Neural cell (in vitro differentiated cells): Measurements from ENCODE around the gene LALBA. TPM values are rescaled to one million over a fixed set of nuclear protein-coding genes. Genes with fewer than 3 reads are reported as not detected.

Experiments
- H2AFZ ChIP-seq: fragments of 200-600, 300-800 bp; sonication (generic), shearing (Covaris generic); 2 replicates; pipeline ENCODE4 v1.6.0; 2014; ENCODE audit warnings: low read depth, mild to moderate bottlenecking, antibody characterized with exemption, low read length, moderate library complexity
- H3F3A ChIP-seq: fragments of 200-600 bp; shearing (Covaris generic); 2 replicates; pipeline ENCODE4 v1.6.1; 2016; ENCODE audit warnings: mild to moderate bottlenecking, moderate library complexity, mixed read lengths, antibody characterized with exemption, low read length; ENCODE audit not compliant: insufficient read depth, poor library complexity, severe bottlenecking
- H3K27ac ChIP-seq: fragments of 200-600, 300-800 bp; sonication (generic), shearing (Covaris generic); 2 replicates; pipeline ENCODE4 v1.5.1; 2014; ENCODE audit warnings: mild to moderate bottlenecking, low read length, moderate library complexity
- H3K27me3 ChIP-seq: fragments of 300-800, 200-600 bp; sonication (generic), shearing (Covaris generic); 2 replicates; pipeline ENCODE4 v1.6.0; 2014; ENCODE audit warnings: mild to moderate bottlenecking, low read depth, low read length, moderate library complexity; ENCODE audit not compliant: insufficient read depth
- H3K36me3 ChIP-seq: fragments of 300-800, 200-600 bp; sonication (generic), shearing (Covaris generic); 2 replicates; pipeline ENCODE4 v1.5.1; 2014; ENCODE audit warnings: mild to moderate bottlenecking, antibody characterized with exemption, low read length, moderate library complexity; ENCODE audit not compliant: insufficient read depth
- H3K4me2 ChIP-seq: fragments of 300-800, 200-600 bp; sonication (generic), shearing (Covaris generic); 2 replicates; pipeline ENCODE4 v1.6.0; 2014; ENCODE audit warnings: mild to moderate bottlenecking, low read length
- H3K4me3 ChIP-seq: fragments of 300-800, 200-600 bp; sonication (generic), shearing (Covaris generic); 2 replicates; pipeline ENCODE4 v1.5.1; 2014; ENCODE audit warnings: mild to moderate bottlenecking, low read length, moderate library complexity
- H3K79me2 ChIP-seq: fragments of 200-600 bp; shearing (Covaris generic); replicated peaks from 2 replicates; pipeline ENCODE4 v1.6.0; 2014; ENCODE audit warnings: mild to moderate bottlenecking, low read length, moderate library complexity; ENCODE audit not compliant: insufficient read depth
- H3K9ac ChIP-seq: fragments of 300-800, 200-600 bp; sonication (generic), shearing (Covaris generic); 2 replicates; pipeline ENCODE4 v1.6.1; 2016; ENCODE audit warnings: mild to moderate bottlenecking, low read length, mixed read lengths
- H3K9me2 ChIP-seq: fragments of 200-600 bp; shearing (Covaris generic); 2 replicates; pipeline ENCODE4 v1.6.1; 2016; ENCODE audit warnings: mild to moderate bottlenecking, low read length, mixed read lengths; ENCODE audit not compliant: insufficient read depth
- H3K9me3 ChIP-seq: fragments of 200-600, 300-800 bp; sonication (generic), shearing (Covaris generic); 2 replicates; pipeline ENCODE4 v1.6.1; 2016; ENCODE audit warnings: mild to moderate bottlenecking, mixed run types, low read length, moderate library complexity, mixed read lengths
- H4K20me1 ChIP-seq: fragments of 200-600 bp; shearing (Covaris generic); 2 replicates; pipeline ENCODE4 v1.6.1; 2016; ENCODE audit warnings: mild to moderate bottlenecking, mixed run types; ENCODE audit not compliant: insufficient read depth
- CTCF ChIP-seq: fragments of 450-650 bp; IDR thresholded peaks from 2 replicates; pipeline ENCODE4 v1.5.1; 2014; ENCODE audit warnings: antibody characterized with exemption, mild to moderate bottlenecking, moderate library complexity; ENCODE audit not compliant: poor library complexity, severe bottlenecking
- EP300 ChIP-seq: fragments of 450-650 bp; conservative IDR thresholded peaks from 2 replicates; pipeline ENCODE4 v1.6.1; 2014; ENCODE audit warnings: antibody characterized with exemption, mild to moderate bottlenecking, moderate library complexity; ENCODE audit not compliant: poor library complexity, severe bottlenecking
- EZH2 ChIP-seq: fragments of 200-600, 300-800 bp; shearing (Covaris generic), sonication (generic); IDR thresholded peaks from 2 replicates; pipeline ENCODE4 v1.6.1; 2014; ENCODE audit warnings: antibody characterized with exemption, low read length, borderline replicate concordance, mild to moderate bottlenecking; ENCODE audit not compliant: insufficient read depth, poor library complexity, severe bottlenecking
- MXI1 ChIP-seq: fragments of 450-650 bp; conservative IDR thresholded peaks from 2 replicates; pipeline ENCODE4 v1.6.1; 2014; ENCODE audit warnings: antibody characterized with exemption, mild to moderate bottlenecking; ENCODE audit not compliant: poor library complexity, severe bottlenecking
- POLR2AphosphoS5 ChIP-seq: IDR thresholded peaks from 2 replicates; pipeline ENCODE4 v1.6.1; 2012
- RAD21 ChIP-seq: fragments of 450-650 bp; conservative IDR thresholded peaks from 2 replicates; pipeline ENCODE4 v1.6.1; 2014; ENCODE audit warnings: antibody characterized with exemption, mild to moderate bottlenecking, moderate library complexity
- REST ChIP-seq: IDR thresholded peaks from 2 replicates; pipeline ENCODE4 v1.6.1; 2012; ENCODE audit warnings: borderline replicate concordance
- SMC3 ChIP-seq: fragments of 450-650 bp; conservative IDR thresholded peaks from 2 replicates; pipeline ENCODE4 v1.6.1; 2014; ENCODE audit warnings: antibody characterized with exemption, mild to moderate bottlenecking, moderate library complexity; ENCODE audit not compliant: poor library complexity
- TAF1 ChIP-seq: IDR thresholded peaks from 2 replicates; pipeline ENCODE4 v1.6.1; 2012; ENCODE audit warnings: low read depth
- polyA plus RNA-seq: library from polyadenylated mRNA; depleted of rRNA; stranded (reverse); fragments of >200 nt; gene quantifications from 2 replicates; pipeline ENCODE4 v1.2.3, GENCODE V29; 2014

LALBA gene
- polyA plus RNA-seq, 1 donor from 2014 or later: not detected

DNA sequence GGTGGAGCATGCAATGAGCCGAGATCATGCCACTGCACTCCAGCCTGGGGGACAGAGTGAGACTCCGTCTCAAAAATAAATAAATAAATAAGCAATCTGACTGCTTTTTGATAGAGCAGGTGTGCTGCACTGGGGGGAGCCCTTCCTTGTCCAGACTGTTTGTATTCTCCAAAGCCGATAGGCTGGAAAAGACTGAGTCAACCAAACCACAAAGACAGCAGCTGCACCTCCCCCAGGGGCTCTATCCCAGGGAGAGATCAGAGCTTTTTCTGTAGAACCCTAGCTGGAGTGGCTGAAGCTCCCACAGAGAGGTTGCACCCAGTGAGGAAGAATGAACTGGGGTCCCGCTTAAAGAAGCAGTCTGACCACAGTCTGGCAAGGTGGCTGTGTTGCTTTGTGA, 45.8 kb upstream of the LALBA start:
- Histone ChIP-seq H3K4me2 (no peak overlapping the region), H3K36me3 (no peaks in the 10 kb centered on the region)

DNA sequence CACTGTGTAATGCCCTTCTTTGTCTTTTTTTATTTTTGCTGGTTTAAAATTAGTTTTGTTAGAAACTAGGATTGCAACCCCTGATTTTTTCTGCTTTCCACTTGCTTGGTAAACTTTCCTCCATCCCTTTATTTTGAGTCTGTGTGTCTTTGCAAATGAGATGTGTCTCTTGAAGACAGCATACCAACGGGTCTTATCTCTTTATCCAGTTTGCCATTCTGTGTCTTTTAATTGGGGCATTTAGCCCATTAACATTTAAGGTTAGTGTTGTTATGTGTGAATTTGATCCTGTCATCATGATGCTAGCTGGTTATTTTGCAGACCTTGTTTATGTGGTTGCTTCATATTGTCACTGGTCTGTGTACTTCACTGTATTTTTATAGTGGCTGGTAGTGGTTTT, 43.5 kb upstream of the LALBA start:
- no peaks in the 10 kb centered on the region for H3K9me3 ChIP-seq
- no peak overlapping the region for H3K9ac ChIP-seq
- no peak overlapping the region for H3K4me2 ChIP-seq
- H3K9me2 ChIP-seq: no peaks in the 10 kb centered on the region
- H3K27ac ChIP-seq: no peak overlapping the region
- no peak overlapping the region for H2AFZ ChIP-seq
- H3K4me3 ChIP-seq: no peak overlapping the region
- no peaks in the 10 kb centered on the region for H3K79me2 ChIP-seq
- H3F3A ChIP-seq: no peaks in the 10 kb centered on the region
- no peaks in the 10 kb centered on the region for H4K20me1 ChIP-seq
- H3K36me3 ChIP-seq: no peaks in the 10 kb centered on the region
- H3K27me3 ChIP-seq: no peaks in the 10 kb centered on the region
- no peak for TF ChIP-seq REST
- TF ChIP-seq RAD21: no peak
- TF ChIP-seq EZH2: no peak
- no peak for TF ChIP-seq SMC3
- no peak for TF ChIP-seq MXI1
- no peak for TF ChIP-seq EP300
- TF ChIP-seq TAF1: no peak

More for the DNA sequence above, 45.8 kb upstream of the LALBA start:
- H3K79me2 ChIP-seq: no peaks in the 10 kb centered on the region
- no peaks in the 10 kb centered on the region for H3F3A ChIP-seq
- no peaks in the 10 kb centered on the region for H3K27me3 ChIP-seq
- TF ChIP-seq POLR2AphosphoS5 (no peak), MXI1 (no peak), REST (no peak), EZH2 (no peak), CTCF (no peak), EP300 (no peak), TAF1 (no peak)
- no peaks in the 10 kb centered on the region for H4K20me1 ChIP-seq
- no peaks in the 10 kb centered on the region for H3K9me2 ChIP-seq
- H3K4me3 ChIP-seq: no peak overlapping the region
- no peak overlapping the region for H2AFZ ChIP-seq
- H3K9me3 ChIP-seq: no peaks in the 10 kb centered on the region
- no peak overlapping the region for H3K27ac ChIP-seq
- H3K9ac ChIP-seq: no peak overlapping the region
